K562 (cell line): Measurements from ENCODE around the gene GCGR. TPM values are rescaled to one million over a fixed set of nuclear protein-coding genes. Genes with fewer than 3 reads are reported as not detected.
A peak's percentile ranks its signal among the peaks of the same experiment; 100 is the strongest.

Source experiments
- DPF2 ChIP-seq: fragments of 450-650 bp; IDR thresholded peaks from 2 replicates; pipeline ENCODE4 v1.6.1; 2016
- E4F1 ChIP-seq: fragments of 250-450 bp; sonication (Bioruptor Pico); IDR thresholded peaks from 2 replicates; pipeline ENCODE4 v1.5.0; 2021; ENCODE audit warnings: mild to moderate bottlenecking, borderline replicate concordance
- ETS2 ChIP-seq: IDR thresholded peaks from 2 replicates; pipeline ENCODE4 v1.6.1; 2016; ENCODE audit warnings: borderline replicate concordance, missing genetic modification characterization, mild to moderate bottlenecking, moderate library complexity, missing compliant biosample characterization; ENCODE audit not compliant: poor library complexity, severe bottlenecking
- FOXA1 ChIP-seq: fragments of 450-650 bp; IDR thresholded peaks from 2 replicates; pipeline ENCODE4 v1.6.1; 2016; ENCODE audit warnings: mild to moderate bottlenecking, borderline replicate concordance
- FOXK1 ChIP-seq: sonication (generic); formaldehyde crosslinking; IDR thresholded peaks from 2 replicates; pipeline ENCODE4 v1.8.0; 2022; ENCODE audit warnings: missing genetic modification reagents, mild to moderate bottlenecking, borderline replicate concordance
- GABPB2 ChIP-seq: fragments of 250-450 bp; sonication (Bioruptor Pico); conservative IDR thresholded peaks from 2 replicates; pipeline ENCODE4 v1.5.1; 2021; ENCODE audit warnings: mild to moderate bottlenecking
- HNRNPL ChIP-seq: fragments of 200-400 bp; formaldehyde crosslinking; IDR thresholded peaks from 2 replicates; pipeline ENCODE4 v1.6.1; 2017; ENCODE audit warnings: low read depth, mild to moderate bottlenecking, low read length
- KLF16 ChIP-seq: IDR thresholded peaks from 2 replicates; pipeline ENCODE4 v1.6.1; 2016; ENCODE audit warnings: antibody characterized with exemption
- MNT ChIP-seq, 2 experiments: fragments of 450-650 bp; conservative IDR thresholded peaks; 2 replicates each; pipeline ENCODE4 v1.6.1; 2017; ENCODE audit warnings: mild to moderate bottlenecking in 2 of 2, moderate library complexity in 2 of 2
- MTA3 ChIP-seq: fragments of 450-650 bp; formaldehyde crosslinking; IDR thresholded peaks from 2 replicates; pipeline ENCODE4 v1.6.1; 2017; ENCODE audit warnings: mild to moderate bottlenecking, borderline replicate concordance
- SMARCE1 ChIP-seq: fragments of 450-650 bp; IDR thresholded peaks from 2 replicates; pipeline ENCODE4 v1.7.1; 2016; ENCODE audit warnings: mild to moderate bottlenecking
- TBP ChIP-seq: optimal IDR thresholded peaks from 2 replicates; pipeline ENCODE3; 2011; ENCODE audit warnings: low read depth, low read length, improper control_type of control experiment
- TFE3 ChIP-seq: fragments of 450-650 bp; formaldehyde crosslinking; IDR thresholded peaks from 2 replicates; pipeline ENCODE4 v1.4.0; 2020; ENCODE audit warnings: mild to moderate bottlenecking, mixed read lengths
- TSC22D4 ChIP-seq: fragments of 450-650 bp; IDR thresholded peaks from 2 replicates; pipeline ENCODE4 v1.6.1; 2016; ENCODE audit warnings: missing genetic modification characterization, missing biosample characterization, control low read depth
- YBX1 ChIP-seq: fragments of 450-650 bp; IDR thresholded peaks from 2 replicates; pipeline ENCODE4 v1.7.1; 2016; ENCODE audit warnings: mild to moderate bottlenecking
- ZNF121 ChIP-seq: sonication (generic); formaldehyde crosslinking; conservative IDR thresholded peaks from 2 replicates; pipeline ENCODE4 v1.8.0; 2022; ENCODE audit warnings: missing genetic modification reagents
- ZNF717 ChIP-seq: fragments of 250-450 bp; sonication (Bioruptor Pico); IDR thresholded peaks from 2 replicates; pipeline ENCODE4 v1.5.0; 2021
- polyA plus RNA-seq, 8 experiments: library from polyadenylated mRNA; depleted of rRNA in 4 of 8; stranded (reverse) in 5 of 8; unstranded in 3 of 8; fragments of >200 nt; fragmentation: Nextera tagmentation in 2 of 8; fragmentation: Illumina TruSeq in 1 of 8; extraction: Ambion mirVana in 2 of 8; extraction: Trizol in 1 of 8; gene quantifications; 2 replicates each; pipeline versions ENCODE4 v1.2.1 to v1.2.3, GENCODE V29; 2011 to 2014; ENCODE audit warnings: inconsistent platforms in 1 of 8, missing spikeins in 1 of 8
- total RNA-seq, 7 experiments: library from RNA; depleted of rRNA in 6 of 7; stranded (reverse); fragments of >200 nt in 6 of 7; fragmentation: Illumina TruSeq in 2 of 7; extraction: Trizol in 2 of 7; gene quantifications; 2 replicates each; pipeline versions ENCODE4 v1.2.1 to v1.2.3, GENCODE V29; 2011 to 2021; ENCODE audit warnings: low replicate concordance in 1 of 7
- TF ChIP-seq, protein P1 (sequence below): fragments of 250-450 bp; sonication (Bioruptor Pico); IDR thresholded peaks from 2 replicates; pipeline ENCODE4 v1.8.0; 2021; ENCODE audit warnings: borderline replicate concordance, mild to moderate bottlenecking, moderate library complexity; ENCODE audit not compliant: poor library complexity, severe bottlenecking
- TF ChIP-seq, protein P2 (sequence below), 2 experiments: IDR thresholded peaks in 1 of 2; conservative IDR thresholded peaks in 1 of 2; 2 replicates each; pipeline ENCODE4 v1.6.1; 2016; ENCODE audit warnings: low read depth in 2 of 2, mild to moderate bottlenecking in 1 of 2, missing compliant biosample characterization in 1 of 2, missing genetic modification characterization in 1 of 2, moderate library complexity in 1 of 2

GCGR gene
- total and polyA plus RNA-seq, 9 of the 15 experiments (the other 6 are each of a cell fraction or from before 2014, with no cell fraction given), result not detected

GRCh38 chr17:81821603-81822311, 17.8 kb downstream of the GCGR start (continued):
- no peak for TF ChIP-seq E4F1 (CRISPR knock-in tag)
- peak; percentile 86 to 93 for TF ChIP-seq MNT (conservative IDR thresholded peaks at IDR 0.05)
- no peak for TF ChIP-seq TSC22D4 (tag)
- peak; percentile 33; the same call in 1 of the 2 replicates for TF ChIP-seq SMARCE1
- TF ChIP-seq ZNF121 (CRISPR knock-in tag), result no peak
- TF ChIP-seq FOXA1, result no peak
- TF ChIP-seq MTA3, result peak; percentile 90
- no peak; the same call in 1 of the 2 replicates for TF ChIP-seq GABPB2 (CRISPR knock-in tag)
- TF ChIP-seq, protein P1, sequence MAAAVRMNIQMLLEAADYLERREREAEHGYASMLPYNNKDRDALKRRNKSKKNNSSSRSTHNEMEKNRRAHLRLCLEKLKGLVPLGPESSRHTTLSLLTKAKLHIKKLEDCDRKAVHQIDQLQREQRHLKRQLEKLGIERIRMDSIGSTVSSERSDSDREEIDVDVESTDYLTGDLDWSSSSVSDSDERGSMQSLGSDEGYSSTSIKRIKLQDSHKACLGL (CRISPR knock-in tag), result no peak
- TF ChIP-seq HNRNPL, result 0 out of 2 replicates have a peak, but pooled peaks have one; percentile 27
- TF ChIP-seq DPF2, result peak; percentile 73
- TF ChIP-seq TFE3 (CRISPR knock-in tag), result no peak
- TF ChIP-seq ZNF717 (CRISPR knock-in tag), result no peak
- TF ChIP-seq ETS2 (tag), result no peak
- no peak for TF ChIP-seq YBX1
- TF ChIP-seq, protein P2, sequence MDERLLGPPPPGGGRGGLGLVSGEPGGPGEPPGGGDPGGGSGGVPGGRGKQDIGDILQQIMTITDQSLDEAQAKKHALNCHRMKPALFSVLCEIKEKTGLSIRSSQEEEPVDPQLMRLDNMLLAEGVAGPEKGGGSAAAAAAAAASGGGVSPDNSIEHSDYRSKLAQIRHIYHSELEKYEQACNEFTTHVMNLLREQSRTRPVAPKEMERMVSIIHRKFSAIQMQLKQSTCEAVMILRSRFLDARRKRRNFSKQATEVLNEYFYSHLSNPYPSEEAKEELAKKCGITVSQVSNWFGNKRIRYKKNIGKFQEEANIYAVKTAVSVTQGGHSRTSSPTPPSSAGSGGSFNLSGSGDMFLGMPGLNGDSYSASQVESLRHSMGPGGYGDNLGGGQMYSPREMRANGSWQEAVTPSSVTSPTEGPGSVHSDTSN (CRISPR knock-in tag; IDR thresholded peaks at IDR 0.05; ENCODE audit: low read depth), result no peak
- TF ChIP-seq, protein P2 (tag; conservative IDR thresholded peaks at IDR 0.05; ENCODE audit: low read depth), result no peak
- TF ChIP-seq KLF16, result peak; percentile 58; the same call in 1 of the 2 replicates
- TF ChIP-seq FOXK1 (CRISPR knock-in tag), result no peak
- peak; percentile 43 for TF ChIP-seq TBP
